NCI-H460 (cell line): Measurements from ENCODE around the gene DUOXA2. TPM values are rescaled to one million over a fixed set of nuclear protein-coding genes. Genes with fewer than 3 reads are reported as not detected.
"Not testable (repeated sequence)": the region's sequence is repeated elsewhere in the genome, so short reads cannot be mapped to it uniquely, and the experiment has no call there.

ENCODE experiments used
- DNase-seq: peaks from one replicate; pipeline ENCODE4 v3.0.0-alpha.2; 2016; ENCODE audit warnings: low read depth; ENCODE audit errors: extremely low read depth
- polyA plus RNA-seq: library from polyadenylated mRNA; depleted of rRNA; stranded (reverse); fragments of >200 nt; gene quantifications from 2 replicates; pipeline ENCODE4 v1.2.3, GENCODE V29; 2014; cell fraction: nucleus; rRNA removed
- total RNA-seq: library from RNA; depleted of rRNA; stranded (reverse); fragments of >200 nt; shearing (Covaris generic); gene quantifications from 2 replicates; pipeline ENCODE4 v1.2.3, GENCODE V29; 2014; rRNA removed

The DUOXA2 gene
- total RNA-seq, result not detected in 2 replicates
- not detected in 2 replicates for polyA plus RNA-seq

GRCh38 chr15:45114076-45114750 is at the start of gene DUOXA2, which contains the start of gene DUOX2:
DUOXA2 (plus strand) TSS chr15:45114326; CDS start chr15:45114606, 280 bp downstream.
DUOX2 (minus strand) TSS chr15:45114172; CDS start chr15:45113411, 761 bp downstream.
- no peak for DNase-seq

- DNase-seq, result no peak
Observed at GRCh38 chr15:45064386-45064785, 49.7 kb upstream of the DUOXA2 start.

- DNase-seq, result not testable (repeated sequence)
Observed at GRCh38 chr15:45069942-45070360, 44.2 kb upstream of the DUOXA2 start.

- not testable (repeated sequence) for DNase-seq
Observed at GRCh38 chr15:45073602-45074001, 40.5 kb upstream of the DUOXA2 start.

GRCh38 chr15:45075440-45076320 is 38.4 kb upstream of the DUOXA2 start:
- DNase-seq, result not testable (repeated sequence)

- DNase-seq, result not testable (repeated sequence)
Observed at GRCh38 chr15:45077391-45077790, 36.7 kb upstream of the DUOXA2 start.

GRCh38 chr15:45079201-45079600 is 34.9 kb upstream of the DUOXA2 start:
- not testable (repeated sequence) for DNase-seq

- not testable (repeated sequence) for DNase-seq
Observed at GRCh38 chr15:45079628-45080246, 34.4 kb upstream of the DUOXA2 start.

GRCh38 chr15:45080593-45080992 is 33.5 kb upstream of the DUOXA2 start:
- DNase-seq, result not testable (repeated sequence)

GRCh38 chr15:45082412-45082811 is 31.7 kb upstream of the DUOXA2 start:
- DNase-seq, result not testable (repeated sequence)

GRCh38 chr15:45083223-45083622 is 30.9 kb upstream of the DUOXA2 start:
- DNase-seq, result no peak

GRCh38 chr15:45084163-45084562 is 30.0 kb upstream of the DUOXA2 start:
- DNase-seq, result no peak

GRCh38 chr15:45087513-45087912 is 26.6 kb upstream of the DUOXA2 start:
- no peak for DNase-seq

GRCh38 chr15:45088801-45089711 is 25.1 kb upstream of the DUOXA2 start:
- no peak for DNase-seq

GRCh38 chr15:45089712-45090373 is 24.3 kb upstream of the DUOXA2 start:
- DNase-seq, result no peak

GRCh38 chr15:45091161-45091560 is 23.0 kb upstream of the DUOXA2 start:
- DNase-seq, result no peak

- no peak for DNase-seq
Observed at GRCh38 chr15:45091576-45091975, 22.6 kb upstream of the DUOXA2 start.

- no peak for DNase-seq
Observed at GRCh38 chr15:45093013-45093412, 21.1 kb upstream of the DUOXA2 start.

GRCh38 chr15:45093622-45094357 is 20.3 kb upstream of the DUOXA2 start:
- DNase-seq, result no peak
